ENCODE data around the gene ASIC2. TPM values are rescaled to one million over a fixed set of nuclear protein-coding genes. Genes with fewer than 3 reads are reported as not detected.

ASIC2 gene
- total RNA-seq, 1 experiment from 2014 or later, result not detected

DNA sequence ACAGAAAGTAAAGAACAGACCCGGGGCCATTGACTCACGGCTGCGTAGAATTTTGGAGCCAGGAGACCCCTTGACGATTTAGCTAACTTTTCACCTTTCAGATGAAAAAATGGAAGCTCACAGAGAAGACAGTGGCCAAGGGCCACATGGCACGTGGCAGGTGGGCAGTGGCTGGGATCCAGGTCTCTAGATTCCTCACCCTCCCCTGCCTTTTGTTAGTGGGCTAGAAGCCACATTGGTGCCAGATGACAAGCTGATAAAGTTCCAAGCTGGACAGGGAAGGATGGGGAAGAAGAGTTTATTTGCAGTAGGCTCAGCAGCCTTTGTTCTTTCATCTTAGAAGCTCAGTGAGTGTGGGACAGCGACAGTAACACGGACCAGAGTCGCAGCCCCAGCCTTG is 195.7 kb downstream of the ASIC2 start:
- intact Hi-C loops (cut with micrococcal nuclease), result no loop called here
- no peak overlapping the region for H3K4me2 ChIP-seq (ENCODE audit: low read length)
- DNase-seq (ENCODE audit: low read depth, low spot score) (no peak), ATAC-seq (no peak)
- ChIA-PET CTCF (no interaction called here), POLR2A (no interaction called here), RAD21 (ENCODE audit: low non-redundant PET in 1 of 2, low total read pairs in 2 of 2, uncharacterized antibody in 2 of 2, unreplicated experiment in 2 of 2) (no interaction called here)
- no peaks in the 10 kb centered on the region for H3K36me3 ChIP-seq (ENCODE audit: control insufficient read depth in 1 of 2, insufficient read depth in 2 of 2, low read length in 2 of 2)
- H3K9me3 ChIP-seq (ENCODE audit: control insufficient read depth in 1 of 2, insufficient read depth in 1 of 2, low read depth in 1 of 2, low read length in 2 of 2), result no peaks in the 10 kb centered on the region
- H3K27me3 ChIP-seq (ENCODE audit: insufficient read depth, low read length), result peaks cover 47% of the 10 kb centered on the region
- no peak overlapping the region for H2AFZ ChIP-seq (ENCODE audit: low read depth, low read length, poor library complexity, severe bottlenecking)
- no peak for TF ChIP-seq ELF1 (IDR thresholded peaks at IDR 0.05; ENCODE audit: borderline replicate concordance, low read depth)
- no peak for TF ChIP-seq TCF7L2 (IDR thresholded peaks at IDR 0.05; ENCODE audit: borderline replicate concordance, extremely low read depth, insufficient read depth, insufficient read length)
- TF ChIP-seq YY1 (IDR thresholded peaks at IDR 0.05; ENCODE audit: extremely low read depth, insufficient replicate concordance, low read depth, low read length), result no peak
- no peak for TF ChIP-seq RAD21 (IDR thresholded peaks at IDR 0.05; ENCODE audit: low read depth)
- TF ChIP-seq SIN3A (IDR thresholded peaks at IDR 0.05; ENCODE audit: low read depth), result no peak
- no peak for TF ChIP-seq JUND (IDR thresholded peaks at IDR 0.05)
- no peak for TF ChIP-seq FOSL1 (IDR thresholded peaks at IDR 0.05; ENCODE audit: low read depth)
- H3K4me3 ChIP-seq (replicated peaks in 1 of 2; ENCODE audit: low read depth in 1 of 2, low read length in 2 of 2), result no peak overlapping the region
- H3K79me2 ChIP-seq (ENCODE audit: insufficient read depth, low read length), result no peaks in the 10 kb centered on the region
- no peak overlapping the region for H3K9ac ChIP-seq (ENCODE audit: low read length)
- H3K27ac ChIP-seq (ENCODE audit: low read depth, low read length), result no peak overlapping the region
- no TSS peak for BruUV-seq (replicated peaks)
- H3K9me2 ChIP-seq (ENCODE audit: insufficient read depth), result no peaks in the 10 kb centered on the region
- H3K4me1 ChIP-seq (ENCODE audit: control insufficient read depth in 1 of 2, insufficient read depth in 2 of 2, low read length in 2 of 2), result no peaks in the 10 kb centered on the region
- H4K20me1 ChIP-seq (ENCODE audit: insufficient read depth), result no peaks in the 10 kb centered on the region

DNA sequence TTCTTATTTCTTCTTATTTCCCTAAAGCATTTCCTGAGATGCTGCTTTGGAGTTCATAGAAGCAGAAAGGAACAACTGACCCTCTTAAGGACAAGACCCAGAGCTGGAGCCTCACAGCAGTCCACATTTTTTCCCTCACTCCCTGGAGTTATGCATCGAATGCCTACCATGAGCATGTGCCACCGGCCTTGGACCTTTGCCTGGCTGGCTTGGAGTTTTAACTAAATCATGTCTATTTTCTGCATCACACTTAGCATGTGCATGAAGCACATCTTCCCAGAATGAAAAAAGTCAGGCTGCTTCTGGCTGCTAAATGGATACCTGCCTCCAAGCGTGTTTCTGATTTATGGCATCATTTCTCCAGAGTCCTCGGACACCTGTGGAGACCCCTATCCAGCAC is 196.9 kb downstream of the ASIC2 start:
- no peak overlapping the region for H3K27ac ChIP-seq (ENCODE audit: low read depth, low read length)
- TF ChIP-seq, protein P1, sequence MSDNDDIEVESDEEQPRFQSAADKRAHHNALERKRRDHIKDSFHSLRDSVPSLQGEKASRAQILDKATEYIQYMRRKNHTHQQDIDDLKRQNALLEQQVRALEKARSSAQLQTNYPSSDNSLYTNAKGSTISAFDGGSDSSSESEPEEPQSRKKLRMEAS (IDR thresholded peaks at IDR 0.05), result no peak
- no peak for TF ChIP-seq JUND (IDR thresholded peaks at IDR 0.05)
- TF ChIP-seq ZFX (IDR thresholded peaks at IDR 0.05), result no peak
- TF ChIP-seq SIN3A (IDR thresholded peaks at IDR 0.05; ENCODE audit: low read depth), result no peak
- TF ChIP-seq ZNF274 (IDR thresholded peaks at IDR 0.05; ENCODE audit: low read depth, low read length), result no peak
- TF ChIP-seq POLR2AphosphoS5 (IDR thresholded peaks at IDR 0.05; ENCODE audit: low read depth, low read length), result no peak
- TF ChIP-seq, protein P2, sequence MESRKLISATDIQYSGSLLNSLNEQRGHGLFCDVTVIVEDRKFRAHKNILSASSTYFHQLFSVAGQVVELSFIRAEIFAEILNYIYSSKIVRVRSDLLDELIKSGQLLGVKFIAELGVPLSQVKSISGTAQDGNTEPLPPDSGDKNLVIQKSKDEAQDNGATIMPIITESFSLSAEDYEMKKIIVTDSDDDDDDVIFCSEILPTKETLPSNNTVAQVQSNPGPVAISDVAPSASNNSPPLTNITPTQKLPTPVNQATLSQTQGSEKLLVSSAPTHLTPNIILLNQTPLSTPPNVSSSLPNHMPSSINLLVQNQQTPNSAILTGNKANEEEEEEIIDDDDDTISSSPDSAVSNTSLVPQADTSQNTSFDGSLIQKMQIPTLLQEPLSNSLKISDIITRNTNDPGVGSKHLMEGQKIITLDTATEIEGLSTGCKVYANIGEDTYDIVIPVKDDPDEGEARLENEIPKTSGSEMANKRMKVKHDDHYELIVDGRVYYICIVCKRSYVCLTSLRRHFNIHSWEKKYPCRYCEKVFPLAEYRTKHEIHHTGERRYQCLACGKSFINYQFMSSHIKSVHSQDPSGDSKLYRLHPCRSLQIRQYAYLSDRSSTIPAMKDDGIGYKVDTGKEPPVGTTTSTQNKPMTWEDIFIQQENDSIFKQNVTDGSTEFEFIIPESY (IDR thresholded peaks at IDR 0.05; ENCODE audit: extremely low read depth, insufficient replicate concordance, low read length), result no peak
- TF ChIP-seq EGR1 (IDR thresholded peaks at IDR 0.05; ENCODE audit: low read depth), result no peak
- no peak for TF ChIP-seq SP1 (IDR thresholded peaks at IDR 0.05; ENCODE audit: low read depth)
- no peak for TF ChIP-seq EZH2 (IDR thresholded peaks at IDR 0.05)
- TF ChIP-seq, protein P3, sequence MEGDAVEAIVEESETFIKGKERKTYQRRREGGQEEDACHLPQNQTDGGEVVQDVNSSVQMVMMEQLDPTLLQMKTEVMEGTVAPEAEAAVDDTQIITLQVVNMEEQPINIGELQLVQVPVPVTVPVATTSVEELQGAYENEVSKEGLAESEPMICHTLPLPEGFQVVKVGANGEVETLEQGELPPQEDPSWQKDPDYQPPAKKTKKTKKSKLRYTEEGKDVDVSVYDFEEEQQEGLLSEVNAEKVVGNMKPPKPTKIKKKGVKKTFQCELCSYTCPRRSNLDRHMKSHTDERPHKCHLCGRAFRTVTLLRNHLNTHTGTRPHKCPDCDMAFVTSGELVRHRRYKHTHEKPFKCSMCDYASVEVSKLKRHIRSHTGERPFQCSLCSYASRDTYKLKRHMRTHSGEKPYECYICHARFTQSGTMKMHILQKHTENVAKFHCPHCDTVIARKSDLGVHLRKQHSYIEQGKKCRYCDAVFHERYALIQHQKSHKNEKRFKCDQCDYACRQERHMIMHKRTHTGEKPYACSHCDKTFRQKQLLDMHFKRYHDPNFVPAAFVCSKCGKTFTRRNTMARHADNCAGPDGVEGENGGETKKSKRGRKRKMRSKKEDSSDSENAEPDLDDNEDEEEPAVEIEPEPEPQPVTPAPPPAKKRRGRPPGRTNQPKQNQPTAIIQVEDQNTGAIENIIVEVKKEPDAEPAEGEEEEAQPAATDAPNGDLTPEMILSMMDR (IDR thresholded peaks at IDR 0.05 in 2 of 3, conservative IDR thresholded peaks at IDR 0.05 in 1 of 3; ENCODE audit: borderline replicate concordance in 1 of 3, insufficient read depth in 1 of 3, low read depth in 2 of 3, low read length in 2 of 3), result no peak
- no peak for TF ChIP-seq SRF (IDR thresholded peaks at IDR 0.05; ENCODE audit: low read depth)
- TF ChIP-seq POLR2A (IDR thresholded peaks at IDR 0.05; ENCODE audit: borderline replicate concordance, extremely low read depth, insufficient read depth, insufficient read length), result no peak
- no peak for TF ChIP-seq ELF1 (IDR thresholded peaks at IDR 0.05; ENCODE audit: borderline replicate concordance, low read depth)
- no peak for TF ChIP-seq CEBPB (IDR thresholded peaks at IDR 0.05; ENCODE audit: low read depth)
- no peak for TF ChIP-seq EZH2phosphoT487 (IDR thresholded peaks at IDR 0.05; ENCODE audit: borderline replicate concordance)
- H3K4me1 ChIP-seq (ENCODE audit: control insufficient read depth in 1 of 2, insufficient read depth in 2 of 2, low read length in 2 of 2), result no peaks in the 10 kb centered on the region
- H3K4me3 ChIP-seq (replicated peaks in 1 of 2; ENCODE audit: low read depth in 1 of 2, low read length in 2 of 2), result no peak overlapping the region
- peaks cover 51% of the 10 kb centered on the region for H3K27me3 ChIP-seq (ENCODE audit: insufficient read depth, low read length)
- DNase-seq (ENCODE audit: low read depth, low spot score) (no peak), ATAC-seq (no peak)
- no peak overlapping the region for H3K9ac ChIP-seq (ENCODE audit: low read length)
- no peak overlapping the region for H3K4me2 ChIP-seq (ENCODE audit: low read length)
- intact Hi-C loops (cut with micrococcal nuclease), result no loop called here
- no peaks in the 10 kb centered on the region for H4K20me1 ChIP-seq (ENCODE audit: insufficient read depth)
- H3K9me2 ChIP-seq (ENCODE audit: insufficient read depth), result no peaks in the 10 kb centered on the region
- BruUV-seq (replicated peaks), result no TSS peak
- H3K36me3 ChIP-seq (ENCODE audit: control insufficient read depth in 1 of 2, insufficient read depth in 2 of 2, low read length in 2 of 2), result no peaks in the 10 kb centered on the region
- H2AFZ ChIP-seq (ENCODE audit: low read depth, low read length, poor library complexity, severe bottlenecking), result no peak overlapping the region
- ChIA-PET CTCF (no interaction called here), POLR2A (no interaction called here), RAD21 (ENCODE audit: low non-redundant PET in 1 of 2, low total read pairs in 2 of 2, uncharacterized antibody in 2 of 2, unreplicated experiment in 2 of 2) (no interaction called here)
- no peaks in the 10 kb centered on the region for H3K9me3 ChIP-seq (ENCODE audit: control insufficient read depth in 1 of 2, insufficient read depth in 1 of 2, low read depth in 1 of 2, low read length in 2 of 2)
- H3K79me2 ChIP-seq (ENCODE audit: insufficient read depth, low read length), result no peaks in the 10 kb centered on the region
